Sigmoid colon (tissue), 7 donors: Measurements from ENCODE around the gene CLCN5. TPM values are rescaled to one million over a fixed set of nuclear protein-coding genes. Genes with fewer than 3 reads are reported as not detected.

Experiments used
- DNase-seq: peaks from one replicate; pipeline ENCODE4 v3.0.0-alpha.2; 2019
- H3K27ac ChIP-seq, 4 donors: fragments of 200-600 bp; sonication (generic); one replicate each; pipeline ENCODE4 v1.5.1; 2016 to 2019; ENCODE audit warnings: mild to moderate bottlenecking in 1 of 4
- H3K27me3 ChIP-seq, 3 donors: fragments of 200-600 bp; sonication (generic); one replicate each; pipeline ENCODE4 v1.5.1; 2019; ENCODE audit warnings: mild to moderate bottlenecking in 1 of 3
- H3K36me3 ChIP-seq, 4 donors: fragments of 200-600 bp; sonication (generic); one replicate each; pipeline ENCODE4 v1.5.1; 2016 to 2019
- H3K4me1 ChIP-seq, 4 donors: fragments of 200-600 bp; sonication (generic); one replicate each; pipeline ENCODE4 v1.5.1; 2017 to 2019
- H3K4me3 ChIP-seq, 4 donors: fragments of 200-600 bp; sonication (generic); one replicate each; pipeline ENCODE4 v1.5.1; 2017 to 2019; ENCODE audit warnings: mild to moderate bottlenecking in 2 of 4, moderate library complexity in 1 of 4
- H3K9me3 ChIP-seq, 4 donors: fragments of 200-600 bp in 3 of 4; sonication (generic) in 3 of 4; one replicate each; pipeline versions ENCODE4 v1.5.1 to v1.6.1; 2013 to 2019
- EP300 ChIP-seq, 4 donors: sonication (generic); formaldehyde crosslinking; IDR thresholded peaks; one replicate each; pipeline ENCODE4 v1.6.1; 2017; ENCODE audit warnings: antibody characterized with exemption in 4 of 4
- POLR2A ChIP-seq, 2 donors: fragments of 450-650 bp; IDR thresholded peaks; one replicate each; pipeline ENCODE4 v1.6.1; 2016; ENCODE audit warnings: antibody characterized with exemption in 2 of 2, mild to moderate bottlenecking in 2 of 2, moderate library complexity in 2 of 2
- POLR2AphosphoS5 ChIP-seq, 4 donors: sonication (generic); formaldehyde crosslinking; IDR thresholded peaks; one replicate each; pipeline ENCODE4 v1.6.1; 2017; ENCODE audit warnings: antibody characterized with exemption in 4 of 4
- WGBS, 2 donors: extraction: QIAGEN DNeasy Blood & Tissue Kit; methylation state at CpG; one replicate each; pipeline ENCODE4 v1.1.7; 2013; 5-methylcytosine and 5-hydroxymethylcytosine counted together
- intact Hi-C: fragments of 100-400 bp; cut with DNase I; formaldehyde crosslinking; loops from one replicate; pipeline ENCODE4 v1.15.1; 2023
- polyA plus RNA-seq, 3 donors: library from polyadenylated mRNA; stranded (reverse); fragments of 200-250 nt; gene quantifications; one replicate each; pipeline ENCODE4 v1.2.3, GENCODE V29; 2013
- total RNA-seq, 4 donors: library from RNA; depleted of rRNA; stranded (reverse); fragments of >200 nt; gene quantifications; one replicate each; pipeline ENCODE4 v1.1.0, GENCODE V29; 2016
- TF ChIP-seq, protein P1 (sequence below), 4 experiments: fragments of 450-650 bp in 3 of 4; fragments of 200-600 bp in 1 of 4; IDR thresholded peaks; one replicate each; pipeline ENCODE4 v1.5.1; 2016 to 2019; ENCODE audit warnings: antibody characterized with exemption in 4 of 4, mild to moderate bottlenecking in 3 of 4, moderate library complexity in 2 of 4
- donor health status: healthy with polysubstance abuse.
- donor health status: Bipolar disorder and iron deficiency.
- donor health status: healthy.

Gene CLCN5
- total and polyA plus RNA-seq, 7 donors: under 0.01 to 3.0 (median 1.8) TPM

DNA sequence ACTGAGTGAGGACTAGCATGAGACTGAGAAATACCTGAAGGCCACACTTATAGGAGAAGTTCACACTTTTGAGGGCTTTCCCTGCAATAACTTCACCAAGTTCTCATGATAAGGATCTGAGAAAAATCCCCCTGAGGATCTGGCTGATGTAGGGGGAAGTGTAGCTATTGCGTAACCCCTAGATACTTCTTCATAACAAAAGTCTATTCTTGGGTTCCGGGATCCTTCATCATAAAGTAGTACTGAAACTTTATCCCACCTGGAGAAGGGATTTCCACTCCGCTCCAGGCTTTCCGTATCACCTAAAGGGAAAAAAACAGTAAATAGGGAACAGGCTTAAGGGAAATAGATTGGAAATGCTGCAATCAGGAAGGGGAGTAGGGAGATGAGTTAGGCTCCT, 29.9 kb upstream of the CLCN5 start:
- no peaks in the 10 kb centered on the region for H3K9me3 ChIP-seq
- H3K27ac ChIP-seq: no peak overlapping the region
- H3K4me3 ChIP-seq: no peak overlapping the region
- intact Hi-C loops: no loop called here
- no peak for DNase-seq
- TF ChIP-seq POLR2AphosphoS5 (IDR thresholded peaks at IDR 0.05) (no peak), POLR2A (IDR thresholded peaks at IDR 0.05) (no peak), EP300 (IDR thresholded peaks at IDR 0.05) (no peak)
- TF ChIP-seq, protein P1, sequence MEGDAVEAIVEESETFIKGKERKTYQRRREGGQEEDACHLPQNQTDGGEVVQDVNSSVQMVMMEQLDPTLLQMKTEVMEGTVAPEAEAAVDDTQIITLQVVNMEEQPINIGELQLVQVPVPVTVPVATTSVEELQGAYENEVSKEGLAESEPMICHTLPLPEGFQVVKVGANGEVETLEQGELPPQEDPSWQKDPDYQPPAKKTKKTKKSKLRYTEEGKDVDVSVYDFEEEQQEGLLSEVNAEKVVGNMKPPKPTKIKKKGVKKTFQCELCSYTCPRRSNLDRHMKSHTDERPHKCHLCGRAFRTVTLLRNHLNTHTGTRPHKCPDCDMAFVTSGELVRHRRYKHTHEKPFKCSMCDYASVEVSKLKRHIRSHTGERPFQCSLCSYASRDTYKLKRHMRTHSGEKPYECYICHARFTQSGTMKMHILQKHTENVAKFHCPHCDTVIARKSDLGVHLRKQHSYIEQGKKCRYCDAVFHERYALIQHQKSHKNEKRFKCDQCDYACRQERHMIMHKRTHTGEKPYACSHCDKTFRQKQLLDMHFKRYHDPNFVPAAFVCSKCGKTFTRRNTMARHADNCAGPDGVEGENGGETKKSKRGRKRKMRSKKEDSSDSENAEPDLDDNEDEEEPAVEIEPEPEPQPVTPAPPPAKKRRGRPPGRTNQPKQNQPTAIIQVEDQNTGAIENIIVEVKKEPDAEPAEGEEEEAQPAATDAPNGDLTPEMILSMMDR (IDR thresholded peaks at IDR 0.05): no peak
- no peaks in the 10 kb centered on the region for H3K36me3 ChIP-seq
- 83 to 87% methylated on average over 4 of the region's 4 CpGs for WGBS, 2 donors
- no peaks in the 10 kb centered on the region for H3K27me3 ChIP-seq
- no peaks in the 10 kb centered on the region for H3K4me1 ChIP-seq

DNA sequence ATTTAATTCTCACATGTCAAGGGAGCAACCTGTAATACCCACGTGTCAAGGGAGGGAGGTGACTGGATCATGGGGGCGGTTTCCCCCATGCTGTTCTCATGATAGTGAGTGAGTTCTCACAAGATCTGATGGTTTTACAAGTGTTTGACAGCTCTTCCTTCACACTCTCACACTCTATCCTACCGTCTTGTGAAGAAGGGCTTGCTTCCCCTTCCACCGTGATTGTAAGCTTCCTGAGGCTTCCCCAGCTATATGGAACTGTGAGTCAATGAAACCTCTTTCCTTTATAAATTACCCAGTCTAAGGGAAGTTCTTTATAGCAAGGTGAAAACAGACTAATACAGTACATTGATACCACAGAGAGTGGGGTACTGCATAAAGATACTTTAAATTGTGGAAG, 25.4 kb upstream of the CLCN5 start:
- DNase-seq: no peak
- Histone ChIP-seq H3K4me3 (no peak overlapping the region), H3K36me3 (no peaks in the 10 kb centered on the region), H3K9me3 (no peaks in the 10 kb centered on the region), H3K4me1 (no peaks in the 10 kb centered on the region), H3K27ac (no peak overlapping the region), H3K27me3 (no peaks in the 10 kb centered on the region)
- intact Hi-C loops: no loop called here
- WGBS, 2 donors: 88 to 92% methylated on average over 4 of the region's 4 CpGs
- TF ChIP-seq EP300 (IDR thresholded peaks at IDR 0.05) (no peak), POLR2A (IDR thresholded peaks at IDR 0.05) (no peak), POLR2AphosphoS5 (IDR thresholded peaks at IDR 0.05) (no peak)
- TF ChIP-seq, protein P1 (IDR thresholded peaks at IDR 0.05): no peak

DNA sequence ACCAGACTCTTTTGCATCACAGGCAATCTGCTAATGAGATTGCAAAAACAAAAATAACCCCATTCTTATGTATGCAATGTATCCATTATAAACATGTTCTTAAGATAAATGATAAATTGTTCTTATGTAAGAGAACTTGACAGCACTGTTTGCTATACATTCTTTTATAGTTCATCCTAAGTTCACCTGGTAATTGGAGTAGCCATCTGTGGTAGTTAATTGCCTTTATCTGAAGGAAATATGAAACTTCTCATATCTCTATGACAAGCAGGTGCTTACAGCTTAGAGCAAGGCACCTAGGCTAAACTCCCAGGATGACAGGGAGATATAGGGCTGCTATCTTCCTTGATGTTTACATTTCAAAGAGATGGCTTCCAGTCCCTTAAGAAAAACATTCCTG, 21.3 kb upstream of the CLCN5 start:
- Histone ChIP-seq H3K4me1 (no peaks in the 10 kb centered on the region), H3K27ac (no peak overlapping the region), H3K36me3 (no peaks in the 10 kb centered on the region), H3K4me3 (no peak overlapping the region), H3K9me3 (no peaks in the 10 kb centered on the region), H3K27me3 (no peaks in the 10 kb centered on the region)
- DNase-seq: no peak
- intact Hi-C loops: no loop called here
- TF ChIP-seq EP300 (IDR thresholded peaks at IDR 0.05) (no peak), POLR2A (IDR thresholded peaks at IDR 0.05) (no peak), POLR2AphosphoS5 (IDR thresholded peaks at IDR 0.05) (no peak)
- TF ChIP-seq, protein P1 (IDR thresholded peaks at IDR 0.05): no peak

DNA sequence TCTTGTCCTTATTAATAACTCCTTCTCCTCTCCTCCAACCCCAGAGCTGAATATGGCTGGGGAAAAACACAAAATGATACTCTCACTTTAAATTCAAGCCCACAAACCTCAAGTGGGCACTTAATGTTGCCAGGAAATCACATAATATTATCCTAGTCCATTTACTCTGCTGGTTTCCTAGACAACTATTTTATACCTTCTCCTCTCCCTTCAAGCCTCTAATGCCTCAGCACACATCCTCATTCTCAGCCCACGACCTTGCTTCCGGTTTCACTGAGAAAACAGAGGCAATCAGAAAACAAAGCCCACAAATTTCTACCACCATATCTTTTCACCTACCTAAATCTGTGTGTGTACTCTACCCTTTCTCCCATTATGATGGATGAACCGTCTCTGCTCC, 12.1 kb upstream of the CLCN5 start:
- no peak overlapping the region for H3K4me3 ChIP-seq
- 22 to 23% methylated on average over 3 of the region's 3 CpGs for WGBS, 2 donors
- H3K36me3 ChIP-seq: no peaks in the 10 kb centered on the region
- no peaks in the 10 kb centered on the region for H3K4me1 ChIP-seq
- no peak overlapping the region for H3K27ac ChIP-seq
- no peaks in the 10 kb centered on the region for H3K27me3 ChIP-seq
- DNase-seq: no peak
- TF ChIP-seq POLR2A (IDR thresholded peaks at IDR 0.05) (no peak), EP300 (IDR thresholded peaks at IDR 0.05) (no peak), POLR2AphosphoS5 (IDR thresholded peaks at IDR 0.05) (no peak)
- TF ChIP-seq, protein P1 (IDR thresholded peaks at IDR 0.05): no peak
- H3K9me3 ChIP-seq: no peaks in the 10 kb centered on the region
- intact Hi-C loops: loop anchor here (10.0 kb wide), 1 partner anchor 174 kb away; no protein-coding TSS in a partner anchor

DNA sequence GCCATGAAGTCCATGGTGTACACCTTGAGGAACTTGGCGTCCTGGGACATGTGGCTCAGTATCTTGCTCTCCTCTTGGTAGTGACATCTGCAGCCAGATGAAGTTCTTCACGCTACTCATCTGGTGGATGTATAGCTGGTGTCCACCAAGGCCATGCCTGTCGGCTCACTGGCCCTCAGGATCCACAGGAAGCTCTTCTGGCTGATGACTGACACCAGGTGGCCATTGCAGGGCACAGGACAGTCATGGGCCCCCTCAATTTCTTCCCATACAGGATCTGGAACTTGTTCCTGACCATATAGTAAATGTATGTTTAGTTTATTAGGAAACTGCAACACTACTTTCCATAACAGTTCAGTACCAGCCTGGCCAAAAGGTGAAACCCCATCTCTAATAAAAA, 10.3 kb upstream of the CLCN5 start:
- intact Hi-C loops: loop anchor here (10.0 kb wide), 1 partner anchor 173 kb away; no protein-coding TSS in a partner anchor
- DNase-seq: no peak
- Histone ChIP-seq H3K4me1 (no peaks in the 10 kb centered on the region), H3K27ac (no peak overlapping the region), H3K9me3 (no peaks in the 10 kb centered on the region), H3K27me3 (no peaks in the 10 kb centered on the region), H3K36me3 (no peaks in the 10 kb centered on the region), H3K4me3 (no peak overlapping the region)
- TF ChIP-seq, protein P1 (IDR thresholded peaks at IDR 0.05): no peak
- TF ChIP-seq POLR2AphosphoS5 (IDR thresholded peaks at IDR 0.05): no peak
- TF ChIP-seq POLR2A (IDR thresholded peaks at IDR 0.05): no peak
- no peak for TF ChIP-seq EP300 (IDR thresholded peaks at IDR 0.05)
- WGBS, 2 donors: 92 to 95% methylated on average over 3 of the region's 3 CpGs
